OCI-LY1 (cell line): Measurements from ENCODE around the gene SASH3.
A peak's percentile ranks its signal among the peaks of the same experiment; 100 is the strongest.

Experiments used
- H2AFZ ChIP-seq: fragments of 200-600 bp; sonication (generic), shearing (Covaris generic); 2 replicates; pipeline ENCODE4 v1.6.0; 2014; ENCODE audit warnings: antibody characterized with exemption, mild to moderate bottlenecking, low read length
- H3F3A ChIP-seq: fragments of 200-600 bp; sonication (generic), shearing (Covaris generic); 2 replicates; pipeline ENCODE4 v1.6.0; 2014; ENCODE audit warnings: mild to moderate bottlenecking, antibody characterized with exemption, low read length, moderate library complexity; ENCODE audit not compliant: insufficient read depth
- H3K27ac ChIP-seq: fragments of 200-600 bp; sonication (generic); 2 replicates; pipeline ENCODE4 v1.5.1; 2014; ENCODE audit warnings: low read length, mixed run types, mild to moderate bottlenecking, low read depth; ENCODE audit not compliant: poor library complexity, severe bottlenecking
- H3K27me3 ChIP-seq: fragments of 200-600 bp; sonication (generic); 2 replicates; pipeline ENCODE4 v1.6.0; 2014; ENCODE audit warnings: antibody characterized with exemption, mild to moderate bottlenecking, low read length, moderate library complexity; ENCODE audit not compliant: insufficient read depth
- H3K36me3 ChIP-seq: fragments of 200-600 bp; sonication (generic); 2 replicates; pipeline ENCODE4 v1.6.1; 2014; ENCODE audit warnings: mild to moderate bottlenecking, antibody characterized with exemption, low read length, moderate library complexity, mixed read lengths; ENCODE audit not compliant: insufficient read depth
- H3K4me1 ChIP-seq: fragments of 200-600 bp; sonication (generic); 2 replicates; pipeline ENCODE4 v1.5.1; 2014; ENCODE audit warnings: mild to moderate bottlenecking, low read length, moderate library complexity; ENCODE audit not compliant: insufficient read depth, severe bottlenecking
- H3K4me2 ChIP-seq: fragments of 200-600 bp; sonication (generic), shearing (Covaris generic); 2 replicates; pipeline ENCODE4 v1.6.1; 2014; ENCODE audit warnings: low read length
- H3K4me3 ChIP-seq: fragments of 200-600 bp; sonication (generic); 2 replicates; pipeline ENCODE4 v1.5.1; 2014; ENCODE audit warnings: low read length, low read depth, mild to moderate bottlenecking, mixed read lengths; ENCODE audit not compliant: poor library complexity, severe bottlenecking
- H3K79me2 ChIP-seq: fragments of 200-600 bp; shearing (Covaris generic); 2 replicates; pipeline ENCODE4 v1.6.1; 2016; ENCODE audit warnings: mixed run types, low read length, mixed read lengths; ENCODE audit not compliant: insufficient read depth
- H3K9ac ChIP-seq: fragments of 200-600 bp; sonication (generic), shearing (Covaris generic); 2 replicates; pipeline ENCODE4 v1.6.1; 2014; ENCODE audit warnings: mild to moderate bottlenecking, low read length, mixed read lengths
- H3K9me2 ChIP-seq: fragments of 200-600 bp; sonication (generic), shearing (Covaris generic); 2 replicates; pipeline ENCODE4 v1.6.1; 2014; ENCODE audit warnings: low read depth, mild to moderate bottlenecking, low read length, mixed read lengths
- H3K9me3 ChIP-seq: fragments of 200-600 bp; shearing (Covaris generic); 2 replicates; pipeline ENCODE4 v1.6.1; 2014; ENCODE audit warnings: low read length, mixed read lengths
- H4K20me1 ChIP-seq: fragments of 200-600 bp; sonication (generic), shearing (Covaris generic); 2 replicates; pipeline ENCODE4 v1.6.0; 2016; ENCODE audit warnings: mild to moderate bottlenecking, low read length; ENCODE audit not compliant: insufficient read depth
- EZH2 ChIP-seq: fragments of 200-600 bp; sonication (generic), shearing (Covaris generic); IDR thresholded peaks from 2 replicates; pipeline ENCODE4 v1.8.0; 2017; ENCODE audit warnings: borderline replicate concordance, mixed run types, mild to moderate bottlenecking, antibody characterized with exemption, low read length, moderate library complexity, mixed read lengths
- TF ChIP-seq, protein P1 (sequence below): fragments of 200-600 bp; sonication (generic), shearing (Covaris generic); IDR thresholded peaks from 2 replicates; pipeline ENCODE4 v1.5.1; 2017; ENCODE audit warnings: mild to moderate bottlenecking, antibody characterized with exemption, low read length, moderate library complexity, mixed read lengths

Gene SASH3

DNA sequence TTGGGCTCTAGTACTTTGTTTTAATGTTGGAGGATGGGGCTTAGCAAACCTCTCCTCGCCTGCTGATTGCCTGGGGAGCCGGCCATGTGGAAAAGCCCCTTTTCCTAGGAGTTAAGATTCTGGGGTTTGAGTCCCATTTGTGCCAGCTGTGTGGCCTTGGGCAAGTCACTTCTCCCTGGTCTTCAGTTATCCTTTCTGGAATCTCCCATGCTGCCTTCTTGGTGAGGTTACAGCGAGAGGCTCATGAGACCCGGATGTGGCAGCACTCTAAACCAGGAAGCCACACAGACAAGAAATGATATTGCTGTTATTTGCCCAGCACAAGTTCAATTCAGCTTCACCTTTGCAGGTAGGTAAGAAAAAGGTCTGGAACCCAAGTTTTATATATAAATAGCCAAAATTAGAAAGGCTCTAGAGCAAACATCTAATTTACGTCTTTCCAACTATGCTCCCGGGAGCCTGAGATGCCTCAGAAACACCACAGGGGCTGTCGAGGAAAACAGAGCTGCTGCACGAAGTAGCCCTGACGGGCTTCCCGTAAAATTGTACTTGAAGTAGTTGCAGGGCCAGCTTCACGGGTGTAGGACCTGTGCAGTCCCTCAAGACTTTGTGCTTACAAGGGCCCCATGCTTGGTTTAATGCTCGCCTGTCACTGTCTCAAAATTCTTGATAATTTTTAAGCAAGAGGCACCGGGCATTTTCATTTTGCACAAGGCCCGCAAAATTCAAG is 8.3 kb upstream of the SASH3 start:
- Histone ChIP-seq H3K9ac (peak overlapping the region; percentile 50), H3K4me2 (peak overlapping the region; percentile 23; the same call in 1 of the 2 replicates), H3K36me3 (no peaks in the 10 kb centered on the region), H3K27ac (peak overlapping the region; percentile 99), H3K9me3 (no peaks in the 10 kb centered on the region), H3K9me2 (no peaks in the 10 kb centered on the region), H3F3A (no peaks in the 10 kb centered on the region; the same call in 1 of the 2 replicates), H4K20me1 (no peaks in the 10 kb centered on the region), H3K4me1 (peaks cover 85% of the 10 kb centered on the region), H3K27me3 (no peaks in the 10 kb centered on the region), H3K79me2 (no peaks in the 10 kb centered on the region), H2AFZ (peak overlapping the region; percentile 10; the same call in 1 of the 2 replicates), H3K4me3 (no peak overlapping the region)
- TF ChIP-seq EZH2: no peak
- TF ChIP-seq, protein P1, sequence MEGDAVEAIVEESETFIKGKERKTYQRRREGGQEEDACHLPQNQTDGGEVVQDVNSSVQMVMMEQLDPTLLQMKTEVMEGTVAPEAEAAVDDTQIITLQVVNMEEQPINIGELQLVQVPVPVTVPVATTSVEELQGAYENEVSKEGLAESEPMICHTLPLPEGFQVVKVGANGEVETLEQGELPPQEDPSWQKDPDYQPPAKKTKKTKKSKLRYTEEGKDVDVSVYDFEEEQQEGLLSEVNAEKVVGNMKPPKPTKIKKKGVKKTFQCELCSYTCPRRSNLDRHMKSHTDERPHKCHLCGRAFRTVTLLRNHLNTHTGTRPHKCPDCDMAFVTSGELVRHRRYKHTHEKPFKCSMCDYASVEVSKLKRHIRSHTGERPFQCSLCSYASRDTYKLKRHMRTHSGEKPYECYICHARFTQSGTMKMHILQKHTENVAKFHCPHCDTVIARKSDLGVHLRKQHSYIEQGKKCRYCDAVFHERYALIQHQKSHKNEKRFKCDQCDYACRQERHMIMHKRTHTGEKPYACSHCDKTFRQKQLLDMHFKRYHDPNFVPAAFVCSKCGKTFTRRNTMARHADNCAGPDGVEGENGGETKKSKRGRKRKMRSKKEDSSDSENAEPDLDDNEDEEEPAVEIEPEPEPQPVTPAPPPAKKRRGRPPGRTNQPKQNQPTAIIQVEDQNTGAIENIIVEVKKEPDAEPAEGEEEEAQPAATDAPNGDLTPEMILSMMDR: no peak

DNA sequence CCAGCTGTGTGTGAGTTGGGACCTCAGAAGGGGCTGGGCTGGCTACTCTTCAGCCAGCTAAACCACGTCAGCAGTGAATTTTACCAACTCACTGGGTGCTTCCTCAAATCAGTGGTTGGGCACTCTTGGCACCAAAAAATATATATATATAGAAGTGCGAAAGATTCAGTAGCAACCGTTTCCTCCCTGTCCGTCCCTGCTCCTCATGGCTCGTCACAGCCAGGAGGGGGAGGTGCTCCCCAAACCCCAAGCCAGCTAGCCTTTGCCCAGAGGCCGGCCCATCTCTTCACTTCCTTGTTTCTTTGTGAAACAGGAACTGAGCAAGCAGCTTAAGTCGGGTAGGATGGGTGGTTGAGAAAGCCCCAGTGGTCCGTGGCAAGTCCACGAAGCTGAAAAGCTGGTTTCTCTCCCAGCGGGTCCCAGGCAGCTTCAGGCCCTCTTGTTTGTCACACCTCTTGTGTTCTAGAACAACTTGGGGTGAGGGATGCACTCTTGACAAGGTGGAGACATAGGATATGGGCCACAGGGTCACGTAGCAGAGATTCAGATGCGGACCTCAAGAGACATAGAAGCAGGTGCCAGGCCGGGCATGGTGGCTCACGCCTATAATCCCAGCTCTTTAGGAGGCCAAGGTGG is 6.8 kb upstream of the SASH3 start:
- Histone ChIP-seq H4K20me1 (no peaks in the 10 kb centered on the region), H3K36me3 (no peaks in the 10 kb centered on the region), H3K4me2 (peak overlapping the region; percentile 52; the same call in 1 of the 2 replicates), H3K27ac (peak overlapping the region; percentile 99), H3K4me3 (peak overlapping the region; percentile 30), H3F3A (no peaks in the 10 kb centered on the region; the same call in 1 of the 2 replicates), H3K9me3 (no peaks in the 10 kb centered on the region), H2AFZ (no peak overlapping the region), H3K27me3 (no peaks in the 10 kb centered on the region), H3K9me2 (no peaks in the 10 kb centered on the region), H3K9ac (peak overlapping the region; percentile 66; the same call in 1 of the 2 replicates), H3K79me2 (no peaks in the 10 kb centered on the region), H3K4me1 (peaks cover 94% of the 10 kb centered on the region)
- TF ChIP-seq, protein P1: no peak
- TF ChIP-seq EZH2: no peak

DNA sequence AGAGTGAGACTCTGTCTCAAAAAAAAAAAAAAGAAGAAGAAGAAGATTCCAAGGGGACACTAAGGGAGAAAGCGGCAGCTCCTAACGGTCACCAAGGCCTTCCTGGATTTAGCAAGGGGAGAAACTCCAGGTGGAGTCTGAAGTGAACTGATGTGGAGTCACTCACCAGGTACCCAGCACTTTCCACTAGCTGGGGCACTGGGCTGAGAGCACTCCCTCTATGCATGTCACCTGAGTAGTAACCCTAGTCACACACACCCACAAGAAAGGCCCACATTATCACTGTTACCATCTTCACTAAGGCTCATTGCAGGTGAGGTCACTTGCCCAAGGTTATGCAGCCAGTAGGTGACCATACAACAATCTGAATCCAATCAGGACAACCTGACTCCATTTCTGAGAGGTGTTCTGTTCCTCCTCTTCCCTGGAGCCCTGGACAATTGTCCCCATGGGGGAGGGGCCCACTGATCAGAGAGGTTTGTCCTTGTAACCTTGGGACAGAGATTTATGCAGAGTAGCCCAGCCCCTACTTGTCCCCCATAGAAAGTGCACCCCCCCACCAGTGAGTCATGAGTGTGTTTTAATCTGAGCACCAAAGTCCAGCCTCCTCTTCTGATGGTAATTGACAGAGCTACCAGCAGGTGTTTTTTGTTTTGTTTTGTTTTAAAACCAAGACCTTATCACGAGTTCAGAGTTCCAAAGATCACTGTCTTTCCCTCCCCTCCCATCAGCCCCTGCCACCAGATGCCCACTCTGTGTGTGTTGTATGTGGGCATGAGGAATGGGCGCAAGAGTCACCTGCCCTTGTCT is 5.9 kb upstream of the SASH3 start:
- TF ChIP-seq, protein P1: no peak
- no peak for TF ChIP-seq EZH2
- Histone ChIP-seq H4K20me1 (no peaks in the 10 kb centered on the region), H3F3A (peaks cover 3% of the 10 kb centered on the region; the same call in 1 of the 2 replicates), H3K9me3 (no peaks in the 10 kb centered on the region), H3K4me3 (no peak overlapping the region), H3K36me3 (no peaks in the 10 kb centered on the region), H3K4me1 (peaks cover 94% of the 10 kb centered on the region), H3K27ac (peak overlapping the region; percentile 99), H3K9ac (peak overlapping the region; percentile 66; the same call in 1 of the 2 replicates), H3K4me2 (peak overlapping the region; percentile 52; the same call in 1 of the 2 replicates), H2AFZ (no peak overlapping the region), H3K27me3 (no peaks in the 10 kb centered on the region), H3K9me2 (no peaks in the 10 kb centered on the region), H3K79me2 (no peaks in the 10 kb centered on the region)
